Spleen (tissue), 11 donors: ENCODE data around the gene SCUBE1. TPM values are rescaled to one million over a fixed set of nuclear protein-coding genes. Genes with fewer than 3 reads are reported as not detected.

Experiments
- DNase-seq: peaks from one replicate; pipeline ENCODE4 v3.0.0-alpha.2; 2020
- H3K27ac ChIP-seq, 8 donors: fragments of 200-600 bp; sonication (generic) in 7 of 8; 1 replicate in 4 of 8; 2 replicates in 4 of 8; pipeline versions ENCODE4 v1.5.0 to v1.8.0; 2016 to 2021; ENCODE audit warnings: inconsistent platforms in 4 of 8, mild to moderate bottlenecking in 4 of 8, moderate library complexity in 1 of 8
- H3K27me3 ChIP-seq, 7 donors: fragments of 200-600 bp; sonication (generic) in 6 of 7; replicated peaks in 1 of 7; 1 replicate in 4 of 7; 2 replicates in 3 of 7; pipeline versions ENCODE4 v1.5.0 to v1.8.0; 2016 to 2021; ENCODE audit warnings: inconsistent platforms in 3 of 7, mild to moderate bottlenecking in 1 of 7
- H3K36me3 ChIP-seq, 6 donors: fragments of 200-600 bp; sonication (generic) in 5 of 6; 1 replicate in 4 of 6; 2 replicates in 2 of 6; pipeline versions ENCODE4 v1.5.0 to v1.8.0; 2016 to 2021; ENCODE audit warnings: inconsistent platforms in 2 of 6
- H3K4me1 ChIP-seq, 6 donors: fragments of 200-600 bp; sonication (generic) in 5 of 6; 1 replicate in 3 of 6; 2 replicates in 3 of 6; pipeline versions ENCODE4 v1.5.0 to v1.8.0; 2016 to 2021; ENCODE audit warnings: inconsistent platforms in 3 of 6
- H3K4me3 ChIP-seq, 8 donors: fragments of 200-600 bp; sonication (generic) in 7 of 8; 1 replicate in 4 of 8; 2 replicates in 4 of 8; pipeline versions ENCODE4 v1.5.0 to v1.8.0; 2016 to 2021; ENCODE audit warnings: inconsistent platforms in 4 of 8, mild to moderate bottlenecking in 4 of 8, moderate library complexity in 2 of 8
- H3K9me3 ChIP-seq, 8 donors: fragments of 200-600 bp; sonication (generic) in 7 of 8; 1 replicate in 4 of 8; 2 replicates in 4 of 8; pipeline versions ENCODE4 v1.5.0 to v1.8.0; 2016 to 2021; ENCODE audit warnings: inconsistent platforms in 4 of 8
- POLR2A ChIP-seq, 3 donors: fragments of 450-650 bp; IDR thresholded peaks; one replicate each; pipeline ENCODE4 v1.5.1; 2017; ENCODE audit warnings: antibody characterized with exemption in 3 of 3, mild to moderate bottlenecking in 1 of 3
- POLR2AphosphoS5 ChIP-seq, 3 donors: sonication (generic); formaldehyde crosslinking; IDR thresholded peaks; one replicate each; pipeline ENCODE4 v1.5.1; 2017; ENCODE audit warnings: antibody characterized with exemption in 3 of 3
- WGBS, 5 donors: extraction: QIAGEN DNeasy Blood & Tissue Kit in 3 of 5; methylation state at CpG; one replicate each; pipeline versions ENCODE4 v1.1.5 to v1.1.7; 2013 to 2018; 5-methylcytosine and 5-hydroxymethylcytosine counted together
- intact Hi-C: fragments of 100-400 bp; cut with DNase I; formaldehyde crosslinking; loops from one replicate; pipeline ENCODE4 v1.15.0; 2023; ENCODE audit warnings: low total_unique reads
- polyA plus RNA-seq, 3 donors: library from polyadenylated mRNA; stranded (reverse); fragments of 200-250 nt; gene quantifications; one replicate each; pipeline ENCODE4 v1.2.1, GENCODE V29; 2013
- total RNA-seq, 7 donors: library from RNA; depleted of rRNA in 3 of 7; stranded (reverse); fragments of >200 nt in 3 of 7; fragmentation: NEBNext Ultra II Directional in 4 of 7; extraction: Animal tissue kit (Norgen Biotek cat#: 25700) in 4 of 7; gene quantifications; one replicate each; pipeline versions ENCODE4 v1.1.0 to v1.2.1, GENCODE V29; 2016 to 2021
- TF ChIP-seq, protein P1 (sequence below), 11 experiments: fragments of 200-600 bp in 7 of 11; fragments of 450-650 bp in 4 of 11; sonication (generic) in 4 of 11; IDR thresholded peaks in 8 of 11; conservative IDR thresholded peaks in 3 of 11; 1 replicate in 7 of 11; 2 replicates in 4 of 11; pipeline versions ENCODE4 v1.4.0 to v1.8.0; 2016 to 2021; ENCODE audit warnings: antibody characterized with exemption in 11 of 11, inconsistent platforms in 4 of 11, mild to moderate bottlenecking in 1 of 11
- donor health status: healthy with polysubstance abuse.
- donor health status: DM: no; HTN: no; CAD: no; lungs with moderate emphysema.
- donor health status: DM: no; HTN: no; CAD: no.
- donor health status: Bipolar disorder and iron deficiency.
- donor health status: healthy.
- donor health status: DM: no; HTN: no; CAD: no.
- donor health status: DM: yes; HTN: yes; CAD: no.

Gene SCUBE1
- total and polyA plus RNA-seq, 10 donors: 0.46 to 43.5 (median 15.9) TPM

DNA sequence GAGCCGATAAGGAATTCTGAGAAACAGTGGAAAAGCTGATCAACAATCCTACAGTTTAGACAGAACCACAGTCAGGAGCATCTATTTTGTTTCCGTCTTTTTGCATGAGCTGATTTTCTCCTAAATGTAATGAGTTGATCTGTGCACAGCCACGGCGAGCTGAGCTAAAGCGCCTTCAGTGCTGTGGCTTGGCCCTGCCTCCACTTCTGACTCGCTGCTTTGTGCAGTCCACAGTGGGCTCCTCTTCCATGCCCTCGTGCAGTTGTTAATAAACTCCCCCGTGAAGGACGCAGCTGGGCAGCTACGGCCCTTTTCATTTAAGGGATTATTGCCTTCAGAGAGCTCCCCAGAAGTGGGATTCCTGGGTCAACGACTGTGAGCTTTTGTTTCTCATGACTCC, 39.4 kb downstream of the SCUBE1 start:
- WGBS, 5 donors: 86 to 94% (median 94%) methylated on average over 11 of the region's 11 CpGs
- intact Hi-C loops: no loop called here
- peaks cover 0 to 32% (median 5%) of the 10 kb centered on the region in 6 donors for H3K4me1 ChIP-seq

DNA sequence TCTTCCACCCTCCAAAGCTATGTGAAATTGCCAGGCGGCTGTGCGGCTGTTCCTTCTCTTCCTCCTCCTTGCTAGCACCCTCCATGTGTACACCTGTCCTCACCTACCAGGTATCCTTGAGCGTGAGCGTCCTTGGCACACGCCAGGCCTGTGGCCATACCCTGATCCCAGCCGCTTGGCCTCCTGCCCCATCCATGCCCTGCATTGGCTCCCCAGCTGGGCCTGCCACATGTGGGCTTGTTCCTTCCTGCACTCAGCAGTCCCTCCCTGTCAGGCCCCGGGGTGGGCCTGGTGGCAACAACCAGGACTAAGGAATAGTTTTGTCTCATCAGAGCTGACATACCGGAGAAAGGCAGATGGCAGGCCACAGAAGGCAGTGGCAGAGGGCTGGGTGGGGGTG, 40.0 kb downstream of the SCUBE1 start:
- no peak for DNase-seq
- Histone ChIP-seq H3K36me3 (no peaks in the 10 kb centered on the region), H3K27ac (no peak overlapping the region), H3K9me3 (no peaks in the 10 kb centered on the region), H3K4me3 (no peak overlapping the region), H3K27me3 (no peaks in the 10 kb centered on the region), H3K4me1 (peaks cover 0 to 27% (median 5%) of the 10 kb centered on the region in 6 donors)
- intact Hi-C loops: no loop called here
- TF ChIP-seq POLR2AphosphoS5 (IDR thresholded peaks at IDR 0.05): no peak
- no peak for TF ChIP-seq POLR2A (IDR thresholded peaks at IDR 0.05)
- TF ChIP-seq, protein P1, sequence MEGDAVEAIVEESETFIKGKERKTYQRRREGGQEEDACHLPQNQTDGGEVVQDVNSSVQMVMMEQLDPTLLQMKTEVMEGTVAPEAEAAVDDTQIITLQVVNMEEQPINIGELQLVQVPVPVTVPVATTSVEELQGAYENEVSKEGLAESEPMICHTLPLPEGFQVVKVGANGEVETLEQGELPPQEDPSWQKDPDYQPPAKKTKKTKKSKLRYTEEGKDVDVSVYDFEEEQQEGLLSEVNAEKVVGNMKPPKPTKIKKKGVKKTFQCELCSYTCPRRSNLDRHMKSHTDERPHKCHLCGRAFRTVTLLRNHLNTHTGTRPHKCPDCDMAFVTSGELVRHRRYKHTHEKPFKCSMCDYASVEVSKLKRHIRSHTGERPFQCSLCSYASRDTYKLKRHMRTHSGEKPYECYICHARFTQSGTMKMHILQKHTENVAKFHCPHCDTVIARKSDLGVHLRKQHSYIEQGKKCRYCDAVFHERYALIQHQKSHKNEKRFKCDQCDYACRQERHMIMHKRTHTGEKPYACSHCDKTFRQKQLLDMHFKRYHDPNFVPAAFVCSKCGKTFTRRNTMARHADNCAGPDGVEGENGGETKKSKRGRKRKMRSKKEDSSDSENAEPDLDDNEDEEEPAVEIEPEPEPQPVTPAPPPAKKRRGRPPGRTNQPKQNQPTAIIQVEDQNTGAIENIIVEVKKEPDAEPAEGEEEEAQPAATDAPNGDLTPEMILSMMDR (IDR thresholded peaks at IDR 0.05 in 8 of 11, conservative IDR thresholded peaks at IDR 0.05 in 3 of 11): no peak
- WGBS, 5 donors: 90 to 95% (median 93%) methylated on average over 7 to 8 of the region's 8 CpGs

More for the DNA sequence above, 39.4 kb downstream of the SCUBE1 start:
- Histone ChIP-seq H3K4me3 (no peak overlapping the region), H3K27ac (no peak overlapping the region), H3K36me3 (no peaks in the 10 kb centered on the region), H3K9me3 (no peaks in the 10 kb centered on the region), H3K27me3 (no peaks in the 10 kb centered on the region)
- DNase-seq: no peak
- TF ChIP-seq, protein P1 (IDR thresholded peaks at IDR 0.05 in 8 of 11, conservative IDR thresholded peaks at IDR 0.05 in 3 of 11): no peak
- TF ChIP-seq POLR2A (IDR thresholded peaks at IDR 0.05) (no peak), POLR2AphosphoS5 (IDR thresholded peaks at IDR 0.05) (no peak)

- no peak overlapping the region for H3K27ac ChIP-seq
- 85 to 96% (median 91%) methylated on average over 12 of the region's 12 CpGs for WGBS, 5 donors
- intact Hi-C loops: no loop called here
- peaks cover 0 to 22% (median 5%) of the 10 kb centered on the region in 6 donors for H3K4me1 ChIP-seq
- H3K9me3 ChIP-seq: no peaks in the 10 kb centered on the region
- no peak for TF ChIP-seq POLR2A (IDR thresholded peaks at IDR 0.05)
- TF ChIP-seq POLR2AphosphoS5 (IDR thresholded peaks at IDR 0.05): no peak
- TF ChIP-seq, protein P1 (IDR thresholded peaks at IDR 0.05 in 8 of 11, conservative IDR thresholded peaks at IDR 0.05 in 3 of 11): no peak
- H3K4me3 ChIP-seq: no peak overlapping the region
- H3K27me3 ChIP-seq: no peaks in the 10 kb centered on the region
- no peak for DNase-seq
- H3K36me3 ChIP-seq: no peaks in the 10 kb centered on the region
These were observed 40.6 kb downstream of the SCUBE1 start for GRCh38 chr22:43302531-43303041.

DNA sequence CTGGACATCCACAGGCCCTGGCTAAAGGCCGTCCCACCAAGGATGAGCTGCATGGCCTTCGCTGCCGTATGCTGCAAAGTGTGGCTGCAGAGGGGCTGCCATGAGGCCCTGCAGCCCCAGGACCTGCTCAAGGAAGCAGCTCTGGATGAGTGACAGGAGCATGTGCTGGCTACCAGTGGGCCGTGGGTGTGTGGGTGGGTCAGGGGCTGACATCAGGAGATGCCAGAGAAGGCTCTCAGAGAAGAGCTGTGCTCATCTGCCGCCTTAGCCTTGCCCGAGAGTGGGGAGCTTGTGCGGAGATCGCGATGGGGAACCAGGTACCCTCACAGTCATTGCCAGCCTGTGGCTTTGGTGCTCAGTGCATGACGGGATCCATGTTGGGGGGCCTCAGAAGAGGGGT, 41.3 kb downstream of the SCUBE1 start:
- H3K4me1 ChIP-seq: peaks cover 0 to 18% (median 2%) of the 10 kb centered on the region in 6 donors
- no peak overlapping the region for H3K27ac ChIP-seq
- DNase-seq: no peak
- no peaks in the 10 kb centered on the region for H3K27me3 ChIP-seq
- H3K36me3 ChIP-seq: no peaks in the 10 kb centered on the region
- 81 to 97% (median 92%) methylated on average over 6 to 10 of the region's 10 CpGs for WGBS, 5 donors
- intact Hi-C loops: no loop called here
- TF ChIP-seq, protein P1 (IDR thresholded peaks at IDR 0.05 in 8 of 11, conservative IDR thresholded peaks at IDR 0.05 in 3 of 11): no peak
- no peak for TF ChIP-seq POLR2A (IDR thresholded peaks at IDR 0.05)
- H3K4me3 ChIP-seq: no peak overlapping the region
- H3K9me3 ChIP-seq: no peaks in the 10 kb centered on the region
